ENCODE results near the gene RNF215. TPM values are rescaled to one million over a fixed set of nuclear protein-coding genes. Genes with fewer than 3 reads are reported as not detected.

The RNF215 gene
- total and polyA plus RNA-seq, 2 experiments from 2014 or later = 7.2 to 18.1 TPM

DNA sequence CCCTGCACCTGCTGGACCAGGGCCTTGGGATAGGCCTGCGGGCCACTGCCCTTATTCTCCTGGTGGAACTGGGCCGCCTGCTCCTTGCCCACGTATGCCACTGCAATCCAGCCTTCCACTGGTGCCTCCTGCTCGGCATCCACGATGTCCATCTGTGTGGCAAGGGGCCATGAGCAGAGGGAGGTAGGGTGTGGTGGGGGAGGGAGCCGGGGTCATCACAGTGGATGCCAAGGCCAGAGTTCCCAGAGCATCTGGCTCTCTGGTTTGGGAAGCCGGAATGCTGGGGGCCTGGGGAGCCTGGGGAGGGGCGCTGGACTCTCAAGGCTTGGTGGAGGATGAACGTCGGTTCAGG lies 627 bp downstream of the RNF215 start:
- peak overlapping the region; percentile 94 for H3K4me2 ChIP-seq
- peaks cover 3% of the 10 kb centered on the region for H3K79me2 ChIP-seq
- peaks cover 8% of the 10 kb centered on the region for H3K4me1 ChIP-seq (ENCODE audit: insufficient read depth)
- TF ChIP-seq, protein P1, sequence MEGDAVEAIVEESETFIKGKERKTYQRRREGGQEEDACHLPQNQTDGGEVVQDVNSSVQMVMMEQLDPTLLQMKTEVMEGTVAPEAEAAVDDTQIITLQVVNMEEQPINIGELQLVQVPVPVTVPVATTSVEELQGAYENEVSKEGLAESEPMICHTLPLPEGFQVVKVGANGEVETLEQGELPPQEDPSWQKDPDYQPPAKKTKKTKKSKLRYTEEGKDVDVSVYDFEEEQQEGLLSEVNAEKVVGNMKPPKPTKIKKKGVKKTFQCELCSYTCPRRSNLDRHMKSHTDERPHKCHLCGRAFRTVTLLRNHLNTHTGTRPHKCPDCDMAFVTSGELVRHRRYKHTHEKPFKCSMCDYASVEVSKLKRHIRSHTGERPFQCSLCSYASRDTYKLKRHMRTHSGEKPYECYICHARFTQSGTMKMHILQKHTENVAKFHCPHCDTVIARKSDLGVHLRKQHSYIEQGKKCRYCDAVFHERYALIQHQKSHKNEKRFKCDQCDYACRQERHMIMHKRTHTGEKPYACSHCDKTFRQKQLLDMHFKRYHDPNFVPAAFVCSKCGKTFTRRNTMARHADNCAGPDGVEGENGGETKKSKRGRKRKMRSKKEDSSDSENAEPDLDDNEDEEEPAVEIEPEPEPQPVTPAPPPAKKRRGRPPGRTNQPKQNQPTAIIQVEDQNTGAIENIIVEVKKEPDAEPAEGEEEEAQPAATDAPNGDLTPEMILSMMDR (IDR thresholded peaks at IDR 0.05; ENCODE audit: poor library complexity) = no peak
- TF ChIP-seq EZH2 (IDR thresholded peaks at IDR 0.05; ENCODE audit: borderline replicate concordance) (no peak), EZH2phosphoT487 (IDR thresholded peaks at IDR 0.05; ENCODE audit: low read depth, severe bottlenecking, unreplicated experiment) (no peak)
- no peaks in the 10 kb centered on the region for H3K27me3 ChIP-seq
- no peaks in the 10 kb centered on the region for H3K36me3 ChIP-seq (replicated peaks; ENCODE audit: insufficient read depth, low read depth)
- H3K9me2 ChIP-seq (replicated peaks; ENCODE audit: insufficient read depth) = no peaks in the 10 kb centered on the region
- no peaks in the 10 kb centered on the region for H4K20me1 ChIP-seq (ENCODE audit: insufficient read depth, poor library complexity, severe bottlenecking)
- H3K4me3 ChIP-seq = peak overlapping the region; percentile 76
- DNase-seq (ENCODE audit: low spot score) = no peak
- 41% methylated on average over 7 of the region's 10 CpGs for WGBS (ENCODE audit: low lambda C conversion rate, missing lambda C conversion rate)
- no peak overlapping the region for H3K27ac ChIP-seq
- H3K9me3 ChIP-seq (ENCODE audit: low read depth) = no peaks in the 10 kb centered on the region
- peak overlapping the region; percentile 51 for H2AFZ ChIP-seq

DNA sequence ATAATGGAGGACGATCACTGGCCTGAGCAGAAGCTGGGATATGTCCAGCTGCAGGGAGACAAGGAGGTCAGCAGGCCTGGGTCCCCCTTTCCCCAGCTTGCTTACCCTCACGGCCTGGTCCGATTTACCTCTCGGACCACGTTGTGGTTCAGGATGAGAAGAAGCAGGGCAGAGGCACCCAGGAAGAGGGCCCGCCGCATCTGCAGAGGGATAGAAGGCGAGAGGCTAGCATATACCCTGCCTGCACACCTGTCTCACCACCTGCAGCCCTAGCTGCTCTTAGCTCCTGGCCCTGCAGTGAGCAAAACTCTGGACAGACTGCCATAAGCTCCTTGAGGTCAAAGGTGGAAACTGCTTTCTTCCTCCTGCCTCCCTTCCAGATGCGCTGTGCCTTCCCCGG lies 1.3 kb downstream of the RNF215 start:
- no peak overlapping the region for H3K4me3 ChIP-seq
- no peaks in the 10 kb centered on the region for H4K20me1 ChIP-seq (ENCODE audit: insufficient read depth, poor library complexity, severe bottlenecking)
- TF ChIP-seq EZH2 (IDR thresholded peaks at IDR 0.05; ENCODE audit: borderline replicate concordance) (no peak), EZH2phosphoT487 (IDR thresholded peaks at IDR 0.05; ENCODE audit: low read depth, severe bottlenecking, unreplicated experiment) (no peak)
- TF ChIP-seq, protein P1 (IDR thresholded peaks at IDR 0.05; ENCODE audit: poor library complexity) = no peak
- H3K9me3 ChIP-seq (ENCODE audit: low read depth) = no peaks in the 10 kb centered on the region
- H3K4me2 ChIP-seq = peak overlapping the region; percentile 94
- H2AFZ ChIP-seq = no peak overlapping the region
- no peak for DNase-seq (ENCODE audit: low spot score)
- no peaks in the 10 kb centered on the region for H3K9me2 ChIP-seq (replicated peaks; ENCODE audit: insufficient read depth)
- WGBS (ENCODE audit: low lambda C conversion rate, missing lambda C conversion rate) = 93% methylated on average over 10 of the region's 10 CpGs
- no peaks in the 10 kb centered on the region for H3K27me3 ChIP-seq
- peaks cover 8% of the 10 kb centered on the region for H3K4me1 ChIP-seq (ENCODE audit: insufficient read depth)
- H3K27ac ChIP-seq = no peak overlapping the region
- peaks cover 3% of the 10 kb centered on the region for H3K79me2 ChIP-seq
- H3K36me3 ChIP-seq (replicated peaks; ENCODE audit: insufficient read depth, low read depth) = no peaks in the 10 kb centered on the region

DNA sequence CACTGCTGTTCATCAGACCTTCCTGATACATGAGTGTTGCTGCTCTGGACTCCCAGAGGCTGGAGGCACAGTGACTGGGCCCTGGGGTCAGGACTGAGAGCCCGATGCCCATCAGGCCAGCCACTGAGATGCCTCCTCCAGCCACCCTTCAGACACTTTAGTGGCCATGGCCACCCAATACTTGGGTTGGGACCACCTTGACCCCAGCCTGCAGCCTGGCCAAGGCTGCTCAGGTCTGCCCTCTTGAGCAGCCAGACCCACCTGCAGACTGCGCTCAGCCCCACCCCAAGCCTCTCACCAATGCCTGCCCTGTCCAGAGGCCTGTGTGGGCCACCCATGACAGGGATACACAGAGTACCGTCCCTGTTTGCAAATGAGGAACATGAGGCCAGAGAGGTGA lies 4.2 kb downstream of the RNF215 start:
- no peaks in the 10 kb centered on the region for H3K9me3 ChIP-seq (ENCODE audit: low read depth)
- H3K79me2 ChIP-seq = peaks cover 3% of the 10 kb centered on the region
- no peak for TF ChIP-seq EZH2 (IDR thresholded peaks at IDR 0.05; ENCODE audit: borderline replicate concordance)
- H3K27me3 ChIP-seq = no peaks in the 10 kb centered on the region
- no peaks in the 10 kb centered on the region for H3K36me3 ChIP-seq (replicated peaks; ENCODE audit: insufficient read depth, low read depth)
- WGBS (ENCODE audit: low lambda C conversion rate, missing lambda C conversion rate) = 71% methylated on average over 3 of the region's 3 CpGs
- DNase-seq (ENCODE audit: low spot score) = no peak
- no peak overlapping the region for H3K4me3 ChIP-seq
- H3K9me2 ChIP-seq (replicated peaks; ENCODE audit: insufficient read depth) = no peaks in the 10 kb centered on the region
- H3K4me2 ChIP-seq = no peak overlapping the region
- no peaks in the 10 kb centered on the region for H4K20me1 ChIP-seq (ENCODE audit: insufficient read depth, poor library complexity, severe bottlenecking)
- H3K27ac ChIP-seq = no peak overlapping the region
- H3K4me1 ChIP-seq (ENCODE audit: insufficient read depth) = peaks cover 8% of the 10 kb centered on the region
- no peak overlapping the region for H2AFZ ChIP-seq

DNA sequence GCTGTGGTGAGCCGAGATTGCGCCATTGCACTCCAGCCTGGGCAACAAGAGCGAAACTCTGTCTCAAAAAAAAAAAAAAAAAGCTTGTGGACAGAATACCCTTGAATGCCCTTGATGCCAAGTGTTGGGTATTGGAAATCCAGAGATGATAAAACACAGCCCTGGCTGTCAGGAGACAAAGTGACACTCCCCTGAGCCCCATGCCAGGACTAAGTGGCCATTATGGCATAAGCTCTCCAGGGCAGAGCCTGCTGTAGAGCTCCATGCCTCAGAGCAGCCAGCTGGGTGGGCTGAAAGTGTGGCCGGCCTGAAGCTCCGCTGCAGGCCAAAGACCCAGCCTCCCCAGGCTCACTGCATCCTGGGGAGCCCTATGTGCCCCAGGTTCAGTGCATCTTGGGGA lies 4.9 kb downstream of the RNF215 start:
- no peak overlapping the region for H3K4me3 ChIP-seq
- H3K9me2 ChIP-seq (replicated peaks; ENCODE audit: insufficient read depth) = no peaks in the 10 kb centered on the region
- H4K20me1 ChIP-seq (ENCODE audit: insufficient read depth, poor library complexity, severe bottlenecking) = no peaks in the 10 kb centered on the region
- 93% methylated on average over 5 of the region's 5 CpGs for WGBS (ENCODE audit: low lambda C conversion rate, missing lambda C conversion rate)
- no peaks in the 10 kb centered on the region for H3K9me3 ChIP-seq (ENCODE audit: low read depth)
- H3K4me1 ChIP-seq (ENCODE audit: insufficient read depth) = peaks cover 4% of the 10 kb centered on the region
- no peak overlapping the region for H2AFZ ChIP-seq
- TF ChIP-seq EZH2phosphoT487 (IDR thresholded peaks at IDR 0.05; ENCODE audit: low read depth, severe bottlenecking, unreplicated experiment) (no peak), EZH2 (IDR thresholded peaks at IDR 0.05; ENCODE audit: borderline replicate concordance) (no peak)
- TF ChIP-seq, protein P1 (IDR thresholded peaks at IDR 0.05; ENCODE audit: poor library complexity) = no peak
- no peak overlapping the region for H3K27ac ChIP-seq
- H3K36me3 ChIP-seq (replicated peaks; ENCODE audit: insufficient read depth, low read depth) = no peaks in the 10 kb centered on the region
- H3K79me2 ChIP-seq = peaks cover 3% of the 10 kb centered on the region
- no peaks in the 10 kb centered on the region for H3K27me3 ChIP-seq
- no peak overlapping the region for H3K4me2 ChIP-seq
- no peak for DNase-seq (ENCODE audit: low spot score)

Measured in hepatocyte (in vitro differentiated cells).